Effector memory CD4-positive, alpha-beta T cell (primary cell): ENCODE data around the gene DOCK3.
A peak's percentile ranks its signal among the peaks of the same experiment; 100 is the strongest.
"Not testable (repeated sequence)": the region's sequence is repeated elsewhere in the genome, so short reads cannot be mapped to it uniquely, and the experiment has no call there.

Experiments
- DNase-seq, 3 donors: peaks; one replicate each; pipeline ENCODE4 v3.0.0-alpha.2; 2020
- H3K27ac ChIP-seq: 2 replicates; pipeline ENCODE4 v1.7.0; 2013; ENCODE audit warnings: mild to moderate bottlenecking, low read length, moderate library complexity; ENCODE audit not compliant: insufficient read depth, poor library complexity, severe bottlenecking
- H3K27me3 ChIP-seq: replicated peaks from 2 replicates; pipeline ENCODE4 v1.7.0; 2013; ENCODE audit warnings: mild to moderate bottlenecking, low read length; ENCODE audit not compliant: insufficient read depth, control insufficient read depth, poor library complexity, severe bottlenecking
- H3K36me3 ChIP-seq: 2 replicates; pipeline ENCODE4 v1.7.0; 2013; ENCODE audit warnings: mild to moderate bottlenecking, low read length, moderate library complexity; ENCODE audit not compliant: control insufficient read depth, insufficient read depth
- H3K4me1 ChIP-seq: 2 replicates; pipeline ENCODE4 v1.7.0; 2013; ENCODE audit warnings: low read length, mild to moderate bottlenecking; ENCODE audit not compliant: control insufficient read depth, insufficient read depth, poor library complexity, severe bottlenecking
- H3K4me3 ChIP-seq: 2 replicates; pipeline ENCODE4 v1.7.0; 2013; ENCODE audit warnings: low read length, low read depth, mild to moderate bottlenecking; ENCODE audit not compliant: insufficient read depth, poor library complexity, severe bottlenecking
- H3K9me3 ChIP-seq: 2 replicates; pipeline ENCODE4 v1.7.0; 2013; ENCODE audit warnings: mild to moderate bottlenecking, low read length, moderate library complexity; ENCODE audit not compliant: control insufficient read depth

Gene DOCK3

DNA sequence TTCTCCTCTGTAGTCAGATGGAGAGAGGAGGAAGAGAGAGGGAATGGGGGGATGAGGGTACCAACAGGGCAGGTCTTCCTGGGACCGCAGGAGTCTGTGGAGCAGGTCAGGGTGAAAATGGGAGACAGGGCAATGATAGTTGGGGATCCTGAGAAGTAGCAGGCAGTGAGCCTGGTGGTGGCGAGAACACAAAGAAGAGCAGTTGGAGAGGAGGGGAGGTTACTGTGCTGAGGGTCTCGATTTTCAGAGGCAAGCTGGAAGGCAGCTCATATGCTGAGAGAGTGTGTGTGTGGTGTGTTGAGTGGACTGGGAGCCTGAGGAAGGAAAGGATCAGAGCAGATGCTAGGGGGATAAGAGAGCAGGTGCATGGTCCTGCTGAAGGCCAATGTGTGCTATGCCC lies 2.1 kb upstream of the DOCK3 start:
- DNase-seq, result no peak
- H3K36me3 ChIP-seq, result no peaks in the 10 kb centered on the region
- no peak overlapping the region for H3K27ac ChIP-seq
- H3K27me3 ChIP-seq, result no peaks in the 10 kb centered on the region
- no peaks in the 10 kb centered on the region for H3K9me3 ChIP-seq
- peaks cover 3% of the 10 kb centered on the region for H3K4me1 ChIP-seq
- H3K4me3 ChIP-seq, result no peak overlapping the region

DNA sequence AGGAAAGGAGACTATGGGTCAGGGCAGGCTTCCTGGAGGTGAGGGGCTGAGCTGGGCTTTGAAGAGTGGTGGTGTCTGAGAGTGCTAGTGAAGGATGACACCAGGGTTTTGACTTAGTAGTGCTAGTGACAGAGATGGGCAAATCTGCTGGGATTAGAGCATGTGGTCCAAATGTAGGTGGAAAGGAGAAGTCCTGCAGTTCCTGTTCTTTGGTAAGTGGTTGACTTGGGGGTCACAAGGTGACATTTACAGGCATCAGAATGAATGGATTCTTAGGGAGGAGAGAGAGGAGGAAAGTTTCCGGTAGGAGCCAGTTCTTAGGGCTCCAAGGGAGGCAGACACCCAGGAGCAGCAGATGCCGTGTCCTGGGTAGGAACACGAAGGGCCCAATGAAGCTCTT lies 796 bp upstream of the DOCK3 start:
- Histone ChIP-seq H3K36me3 (no peaks in the 10 kb centered on the region), H3K4me3 (no peak overlapping the region), H3K4me1 (peaks cover 3% of the 10 kb centered on the region), H3K9me3 (no peaks in the 10 kb centered on the region), H3K27me3 (no peaks in the 10 kb centered on the region), H3K27ac (no peak overlapping the region)
- no peak for DNase-seq

DNA sequence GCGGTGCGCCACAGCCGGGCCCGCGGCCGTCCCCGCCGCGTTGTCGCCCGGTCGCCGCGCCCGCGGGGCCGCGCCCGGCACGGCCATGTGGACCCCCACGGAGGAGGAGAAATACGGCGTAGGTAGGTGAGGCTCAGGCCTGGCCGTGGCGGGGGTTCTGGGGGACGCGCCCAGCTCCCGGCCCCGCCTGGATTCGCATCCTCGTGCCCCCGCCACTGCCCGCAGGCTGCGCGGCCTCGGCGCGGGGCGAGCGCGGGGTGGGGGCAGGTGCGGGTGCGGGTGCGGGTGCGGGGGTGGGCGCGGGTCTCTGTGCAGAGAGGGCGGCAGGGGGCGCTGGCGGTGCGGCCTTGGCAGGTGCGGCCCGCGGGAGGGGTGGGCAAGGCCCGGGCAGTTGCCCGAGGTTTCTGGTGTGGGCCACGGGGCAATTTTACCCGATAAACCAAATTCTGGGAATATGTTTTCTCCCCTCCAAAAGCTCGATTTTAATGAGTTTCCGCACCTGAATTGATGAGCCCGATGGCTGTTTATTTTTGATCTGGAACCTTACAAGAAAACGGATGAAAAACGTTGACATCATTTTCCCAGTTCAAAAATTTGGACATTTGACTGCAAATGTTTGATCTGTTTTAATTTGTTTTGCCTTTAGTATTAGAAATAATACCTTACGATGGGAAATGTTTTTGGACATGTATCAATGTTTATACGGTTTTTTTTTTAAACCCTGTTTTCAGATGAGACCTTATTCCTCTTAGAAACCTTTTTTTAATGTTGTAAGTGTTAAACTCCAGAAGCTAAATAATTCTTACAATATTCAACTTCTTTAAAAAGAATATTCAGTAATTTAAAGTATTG lies 678 bp downstream of the DOCK3 start:
- Histone ChIP-seq H3K36me3 (no peaks in the 10 kb centered on the region), H3K4me3 (no peak overlapping the region), H3K4me1 (peaks cover 3% of the 10 kb centered on the region), H3K27ac (no peak overlapping the region), H3K9me3 (no peaks in the 10 kb centered on the region), H3K27me3 (no peaks in the 10 kb centered on the region)
- DNase-seq, result peak; percentile 4 to 20 (median 4)

DNA sequence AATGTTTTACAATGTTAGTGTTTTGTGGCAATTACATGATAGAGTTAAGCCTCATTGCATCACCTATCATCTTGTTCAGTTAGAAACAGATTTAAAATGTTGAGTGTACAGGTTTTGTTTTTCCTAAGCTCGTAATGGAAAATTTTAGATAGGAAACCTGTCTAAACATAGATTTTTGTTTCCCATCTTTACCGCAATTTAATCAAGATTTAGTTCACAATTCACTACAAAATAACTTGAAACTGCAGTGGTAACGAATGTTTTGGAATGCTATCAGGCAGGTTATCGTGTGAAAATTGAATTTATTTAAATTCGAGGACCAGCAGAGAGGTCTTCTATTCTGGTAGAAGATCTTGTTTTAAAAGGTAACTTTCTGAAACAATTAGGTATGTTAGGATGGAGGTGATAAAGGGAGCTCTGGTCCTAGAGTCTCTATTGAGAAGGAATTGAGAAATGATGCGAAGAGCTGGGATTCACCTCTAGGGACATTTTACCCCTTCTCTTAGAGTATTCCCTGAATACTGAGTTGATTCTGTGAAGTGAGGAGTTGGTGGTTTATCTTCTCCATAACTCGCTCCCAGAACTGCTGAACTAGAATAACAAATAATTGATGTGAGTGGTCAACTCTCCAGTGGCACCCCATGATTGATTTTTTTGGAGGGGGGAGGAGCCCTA lies 1.4 kb downstream of the DOCK3 start:
- Histone ChIP-seq H3K4me1 (peaks cover 3% of the 10 kb centered on the region), H3K36me3 (no peaks in the 10 kb centered on the region), H3K4me3 (no peak overlapping the region), H3K9me3 (no peaks in the 10 kb centered on the region), H3K27me3 (no peaks in the 10 kb centered on the region), H3K27ac (no peak overlapping the region)
- DNase-seq, result no peak

DNA sequence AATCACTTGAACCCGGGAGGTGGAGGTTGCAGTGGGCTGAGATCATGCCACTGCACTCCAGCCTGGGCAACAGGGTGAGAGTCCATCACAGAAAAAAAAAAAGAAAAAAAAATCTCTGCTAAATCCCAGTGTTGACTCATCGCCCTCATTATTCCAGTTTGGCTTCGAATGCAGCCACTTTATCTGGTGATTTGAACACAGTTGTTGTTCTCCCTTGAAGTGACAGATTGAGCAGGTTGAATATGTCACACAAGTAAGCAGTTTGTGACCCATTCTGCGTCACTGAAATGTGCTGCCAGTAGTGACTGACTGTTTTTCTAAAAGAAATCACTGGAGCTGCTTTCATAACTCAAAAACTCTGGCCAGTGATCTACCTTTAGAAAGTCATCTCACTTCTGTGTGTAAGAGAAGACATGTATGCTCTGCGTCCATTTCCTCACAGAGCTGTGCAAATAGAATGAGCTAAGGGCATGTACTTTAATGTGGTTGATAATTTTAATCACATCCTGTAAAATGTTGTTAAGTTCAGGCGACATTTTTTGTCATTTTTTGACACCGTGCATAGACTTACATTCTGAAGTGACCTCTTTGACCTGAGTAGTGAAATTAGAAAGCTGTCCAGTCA lies 12.5 kb downstream of the DOCK3 start:
- no peak for DNase-seq
- H3K27me3 ChIP-seq, result peaks cover 2% of the 10 kb centered on the region
- H3K36me3 ChIP-seq, result no peaks in the 10 kb centered on the region
- no peaks in the 10 kb centered on the region for H3K9me3 ChIP-seq
- H3K27ac ChIP-seq, result no peak overlapping the region
- H3K4me1 ChIP-seq, result no peaks in the 10 kb centered on the region
- no peak overlapping the region for H3K4me3 ChIP-seq

DNA sequence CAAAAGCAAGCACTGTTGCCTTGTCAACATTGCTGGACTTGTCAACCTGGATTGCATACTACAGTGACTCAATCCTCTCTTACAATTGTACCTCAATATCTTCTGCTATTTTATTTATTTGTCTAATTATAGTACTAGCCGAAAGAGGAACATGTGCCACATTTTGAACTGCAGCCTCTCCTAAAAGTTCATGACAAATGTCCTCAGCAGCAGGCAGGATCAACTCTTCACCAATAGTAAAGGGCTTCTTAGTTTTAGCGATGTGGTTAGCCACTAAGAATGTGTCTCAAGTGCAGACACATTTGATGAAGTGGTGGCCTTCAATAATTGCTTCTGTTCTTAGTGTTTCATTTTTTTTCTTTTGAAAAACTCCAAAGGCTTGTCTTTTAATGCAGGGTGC lies 13.2 kb downstream of the DOCK3 start:
- no peaks in the 10 kb centered on the region for H3K36me3 ChIP-seq
- no peak overlapping the region for H3K27ac ChIP-seq
- H3K27me3 ChIP-seq, result no peaks in the 10 kb centered on the region
- no peak for DNase-seq
- no peaks in the 10 kb centered on the region for H3K4me1 ChIP-seq
- no peak overlapping the region for H3K4me3 ChIP-seq
- no peaks in the 10 kb centered on the region for H3K9me3 ChIP-seq

DNA sequence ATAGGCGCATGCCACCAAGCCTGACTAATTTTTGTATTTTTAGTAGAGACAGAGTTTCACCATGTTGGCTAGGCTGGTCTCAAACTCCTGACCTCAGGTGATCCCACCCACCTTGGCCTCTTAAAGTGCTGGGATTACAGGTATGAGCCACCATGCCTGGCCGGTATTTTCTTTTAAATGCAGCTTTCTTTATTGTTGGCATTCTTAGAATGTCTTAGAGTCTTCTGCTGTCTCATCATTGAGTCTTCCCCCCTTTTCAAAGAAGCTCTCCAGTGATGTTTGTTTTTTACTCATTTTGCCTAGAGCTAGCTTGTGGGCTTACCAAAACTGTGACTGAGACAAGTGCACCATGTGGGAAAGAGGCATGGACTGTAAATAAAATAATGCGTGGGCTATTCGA lies 13.9 kb downstream of the DOCK3 start:
- not testable (repeated sequence) for H3K4me1 ChIP-seq, DNase-seq, H3K36me3 ChIP-seq, H3K4me3 ChIP-seq, H3K27ac ChIP-seq, H3K27me3 ChIP-seq, H3K9me3 ChIP-seq

DNA sequence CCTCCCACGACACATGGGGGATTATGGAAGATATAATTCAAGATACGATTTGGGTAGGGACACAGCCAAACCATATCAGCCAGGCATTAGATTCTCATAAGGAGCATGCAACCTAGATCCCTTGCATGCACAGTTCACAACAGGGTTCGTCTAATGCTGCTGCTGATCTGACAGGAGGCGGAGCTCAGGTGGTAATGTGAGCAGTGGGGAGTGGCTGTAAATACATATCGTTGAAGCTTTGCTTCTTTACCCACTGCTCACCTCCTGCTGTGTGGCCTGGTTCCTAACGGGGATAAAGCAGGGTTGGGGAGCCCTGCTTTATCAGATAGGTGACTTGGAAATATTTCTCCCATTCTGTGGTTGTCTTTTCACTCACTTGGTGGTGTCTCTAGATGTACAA lies 14.8 kb downstream of the DOCK3 start:
- Histone ChIP-seq H3K27ac (no peak overlapping the region), H3K4me1 (no peaks in the 10 kb centered on the region), H3K36me3 (no peaks in the 10 kb centered on the region), H3K4me3 (no peak overlapping the region), H3K9me3 (no peaks in the 10 kb centered on the region), H3K27me3 (no peaks in the 10 kb centered on the region)
- DNase-seq, result no peak

DNA sequence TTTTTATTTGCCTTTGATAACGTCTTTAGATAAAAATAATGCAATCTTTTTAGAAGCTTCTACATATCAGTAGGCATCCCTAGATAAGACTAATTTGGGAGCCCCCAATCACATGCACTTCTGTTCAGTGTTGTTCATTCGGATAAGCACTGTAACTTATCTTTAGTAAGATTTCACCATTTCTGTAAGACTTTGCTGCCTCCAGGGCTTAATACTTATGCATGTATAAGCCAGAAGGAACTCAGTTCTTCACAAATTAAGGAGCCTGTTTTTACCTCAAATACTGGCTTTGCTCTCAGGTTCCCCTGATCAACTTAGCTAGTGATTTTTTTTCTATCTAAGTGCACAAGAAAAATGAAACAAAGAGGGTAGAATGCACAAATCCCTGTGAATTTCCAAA lies 20.3 kb downstream of the DOCK3 start:
- Histone ChIP-seq H3K4me3 (no peak overlapping the region), H3K36me3 (no peaks in the 10 kb centered on the region), H3K27me3 (no peaks in the 10 kb centered on the region), H3K9me3 (no peaks in the 10 kb centered on the region), H3K4me1 (no peaks in the 10 kb centered on the region), H3K27ac (no peak overlapping the region)
- no peak for DNase-seq

DNA sequence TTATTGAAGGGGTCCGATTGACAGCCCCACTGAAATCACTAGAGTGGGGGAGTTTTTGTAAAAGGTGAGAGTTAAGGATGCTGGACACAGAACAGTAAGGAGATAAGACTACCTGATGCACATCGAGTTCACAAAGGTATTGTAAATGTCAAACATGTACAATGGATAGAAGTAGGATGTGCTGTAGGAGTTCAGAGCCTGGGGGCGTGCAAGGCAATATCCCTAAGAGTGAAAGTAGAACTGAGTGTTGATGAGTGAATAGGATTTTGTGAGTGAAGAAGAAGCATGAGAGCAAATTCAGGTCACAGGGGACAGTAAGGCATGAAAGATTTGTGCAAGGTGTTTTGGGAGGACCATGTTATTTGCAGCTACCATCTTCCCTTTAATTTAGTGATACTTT lies 21.5 kb downstream of the DOCK3 start:
- Histone ChIP-seq H3K36me3 (no peaks in the 10 kb centered on the region), H3K4me3 (no peak overlapping the region), H3K27ac (no peak overlapping the region), H3K27me3 (no peaks in the 10 kb centered on the region), H3K9me3 (no peaks in the 10 kb centered on the region), H3K4me1 (no peaks in the 10 kb centered on the region)
- DNase-seq, result no peak
